ENCODE results near the gene SUCLG2. TPM values are rescaled to one million over a fixed set of nuclear protein-coding genes. Genes with fewer than 3 reads are reported as not detected.
A peak's percentile ranks its signal among the peaks of the same experiment; 100 is the strongest.

SUCLG2 gene
- total RNA-seq, 1 donor from 2014 or later: 63.6 TPM

- Histone ChIP-seq H3K9ac (peak overlapping the region; percentile 79), H3K27ac (no peak overlapping the region), H2AFZ (replicated peaks) (peak overlapping the region; percentile 91), H4K20me1 (ENCODE audit: low read depth) (no peaks in the 10 kb centered on the region), H3K4me3 (peak overlapping the region; percentile 76), H3K27me3 (no peaks in the 10 kb centered on the region), H3K9me3 (ENCODE audit: low read depth) (no peaks in the 10 kb centered on the region), H3F3A (ENCODE audit: low read depth) (no peaks in the 10 kb centered on the region), H3K36me3 (no peaks in the 10 kb centered on the region), H3K4me2 (peak overlapping the region; percentile 84), H3K4me1 (peaks cover 12% of the 10 kb centered on the region), H3K79me2 (ENCODE audit: low read depth) (peaks cover 7% of the 10 kb centered on the region)
- peaks cover 20% of the 10 kb centered on the region for H3K9me3 Mint-ChIP-seq
- peaks cover 11% of the 10 kb centered on the region for H3K36me3 Mint-ChIP-seq
- H3K4me3 Mint-ChIP-seq: peak overlapping the region; percentile 87
- DNase-seq (ENCODE audit: low spot score): no peak
- H3K27ac Mint-ChIP-seq: peak overlapping the region; percentile 76
- peaks cover 2% of the 10 kb centered on the region for H3K27me3 Mint-ChIP-seq (ENCODE audit: insufficient read depth, low read depth)
- peaks cover 38% of the 10 kb centered on the region for H3K4me1 Mint-ChIP-seq
- no peak for TF ChIP-seq EZH2 (IDR thresholded peaks at IDR 0.05)
- TF ChIP-seq CTCF (IDR thresholded peaks at IDR 0.05): no peak
- TF ChIP-seq EZH2phosphoT487 (IDR thresholded peaks at IDR 0.05): no peak
Measured at GRCh38 chr3:67653425-67654098, 850 bp downstream of the SUCLG2 start.

GRCh38 chr3:67650084-67650483 lies 4.3 kb downstream of the SUCLG2 start:
- Mint-ChIP-seq H3K27ac (peak overlapping the region; percentile 24), H3K9me3 (peaks cover 2% of the 10 kb centered on the region), H3K4me1 (peaks cover 37% of the 10 kb centered on the region), H3K27me3 (ENCODE audit: insufficient read depth, low read depth) (peaks cover 3% of the 10 kb centered on the region), H3K36me3 (peaks cover 6% of the 10 kb centered on the region), H3K4me3 (no peak overlapping the region)
- H4K20me1 ChIP-seq (ENCODE audit: low read depth): no peaks in the 10 kb centered on the region
- H2AFZ ChIP-seq (replicated peaks): no peak overlapping the region
- no peaks in the 10 kb centered on the region for H3K36me3 ChIP-seq
- peak overlapping the region; percentile 25 for H3K4me2 ChIP-seq
- DNase-seq (ENCODE audit: low spot score): peak; percentile 22
- TF ChIP-seq EZH2phosphoT487 (IDR thresholded peaks at IDR 0.05): no peak
- no peak for TF ChIP-seq EZH2 (IDR thresholded peaks at IDR 0.05)
- TF ChIP-seq CTCF (IDR thresholded peaks at IDR 0.05): no peak
- no peak overlapping the region for H3K27ac ChIP-seq
- peaks cover 12% of the 10 kb centered on the region for H3K4me1 ChIP-seq
- H3K27me3 ChIP-seq: no peaks in the 10 kb centered on the region
- H3K9me3 ChIP-seq (ENCODE audit: low read depth): no peaks in the 10 kb centered on the region
- no peak overlapping the region for H3K9ac ChIP-seq
- peaks cover 13% of the 10 kb centered on the region for H3K79me2 ChIP-seq (ENCODE audit: low read depth)
- H3K4me3 ChIP-seq: no peak overlapping the region
- H3F3A ChIP-seq (ENCODE audit: low read depth): no peaks in the 10 kb centered on the region

GRCh38 chr3:67649681-67650080 lies 4.7 kb downstream of the SUCLG2 start:
- H3K9me3 ChIP-seq (ENCODE audit: low read depth): no peaks in the 10 kb centered on the region
- H3K79me2 ChIP-seq (ENCODE audit: low read depth): peaks cover 17% of the 10 kb centered on the region
- no peak for DNase-seq (ENCODE audit: low spot score)
- H3K4me3 ChIP-seq: no peak overlapping the region
- H3F3A ChIP-seq (ENCODE audit: low read depth): no peaks in the 10 kb centered on the region
- H3K4me2 ChIP-seq: peak overlapping the region; percentile 25
- Mint-ChIP-seq H3K27ac (no peak overlapping the region), H3K4me1 (peaks cover 33% of the 10 kb centered on the region), H3K4me3 (no peak overlapping the region), H3K9me3 (no peaks in the 10 kb centered on the region), H3K27me3 (ENCODE audit: insufficient read depth, low read depth) (peaks cover 3% of the 10 kb centered on the region), H3K36me3 (peaks cover 5% of the 10 kb centered on the region)
- no peaks in the 10 kb centered on the region for H3K36me3 ChIP-seq
- H3K27ac ChIP-seq: no peak overlapping the region
- TF ChIP-seq EZH2 (IDR thresholded peaks at IDR 0.05) (no peak), CTCF (IDR thresholded peaks at IDR 0.05) (no peak)
- H3K9ac ChIP-seq: no peak overlapping the region
- peaks cover 9% of the 10 kb centered on the region for H3K4me1 ChIP-seq
- H4K20me1 ChIP-seq (ENCODE audit: low read depth): no peaks in the 10 kb centered on the region
- H2AFZ ChIP-seq (replicated peaks): no peak overlapping the region
- H3K27me3 ChIP-seq: no peaks in the 10 kb centered on the region
